ENCODE results near the gene MORC2. TPM values are rescaled to one million over a fixed set of nuclear protein-coding genes. Genes with fewer than 3 reads are reported as not detected.

MORC2 gene
- polyA plus RNA-seq, 1 donor (not counting 4 experiments of a cell fraction or from before 2014, with no cell fraction given) = 14.1 TPM

DNA sequence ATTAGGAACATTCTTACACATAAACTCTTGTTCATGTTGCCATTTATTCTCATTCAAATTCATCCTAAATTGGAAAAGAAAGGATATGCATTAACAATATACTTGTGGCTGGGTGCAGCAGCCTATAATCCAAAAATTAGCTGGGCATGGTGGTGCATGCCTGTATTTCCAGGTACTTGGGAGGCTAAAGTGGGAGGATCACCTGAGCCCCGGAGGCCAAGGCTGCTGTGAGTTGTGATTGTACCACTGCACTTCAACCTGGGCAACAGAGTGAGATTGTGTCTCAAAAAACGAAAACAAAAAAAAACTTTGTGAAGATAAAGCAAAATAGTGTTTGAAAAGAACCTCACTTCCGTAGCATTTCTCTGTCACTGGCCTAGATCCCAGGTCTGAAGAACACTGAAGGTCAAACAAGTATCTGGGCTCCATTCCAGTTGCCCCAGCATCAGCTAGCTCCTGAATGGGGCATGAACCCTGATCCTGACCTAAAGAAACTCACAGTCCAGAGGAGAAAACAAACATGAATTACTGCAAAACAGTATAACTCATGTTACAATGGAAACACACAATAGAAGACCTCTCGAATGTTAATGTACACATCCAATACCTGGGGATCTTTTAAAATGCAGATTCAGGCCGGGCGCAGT is 32.7 kb upstream of the MORC2 start:
- no peak overlapping the region for H2AFZ ChIP-seq (ENCODE audit: control insufficient read depth, low read length)
- no peaks in the 10 kb centered on the region for H3K36me3 ChIP-seq (ENCODE audit: control insufficient read depth in 2 of 2, extremely low read depth in 1 of 2, insufficient read depth in 2 of 2, low read length in 2 of 2)
- DNase-seq (ENCODE audit: low read depth, low spot score) = no peak
- no peaks in the 10 kb centered on the region for H3K79me2 ChIP-seq (ENCODE audit: control insufficient read depth, insufficient read depth, low read length)
- H3K9me3 ChIP-seq (ENCODE audit: control insufficient read depth, low read depth, low read length) = no peaks in the 10 kb centered on the region
- H3K9me1 ChIP-seq (ENCODE audit: control insufficient read depth, extremely low read depth, insufficient read depth, low read length) = no peaks in the 10 kb centered on the region
- H3K4me3 ChIP-seq (ENCODE audit: control insufficient read depth in 2 of 3, extremely low read depth in 1 of 3, insufficient read depth in 2 of 3, low read depth in 1 of 3, low read length in 3 of 3) = no peak overlapping the region
- FAIRE-seq = no peak
- dilution Hi-C loops (cut with MboI; ENCODE audit: extremely low pct_ligation_motif_present, low sequenced_read_pairs) = no loop called here
- H3K4me1 ChIP-seq (ENCODE audit: control insufficient read depth, extremely low read depth, insufficient read depth, low read length) = no peaks in the 10 kb centered on the region
- H3K27ac ChIP-seq (ENCODE audit: control insufficient read depth, insufficient read depth, low read length) = no peak overlapping the region
- H4K20me1 ChIP-seq (ENCODE audit: control insufficient read depth, extremely low read depth, insufficient read depth, low read length) = no peaks in the 10 kb centered on the region
- no peak overlapping the region for H3K9ac ChIP-seq (ENCODE audit: control insufficient read depth, extremely low read depth, insufficient read depth, low read length)
- TF ChIP-seq EZH2 (IDR thresholded peaks at IDR 0.05; ENCODE audit: low read length) = no peak
- TF ChIP-seq, protein P1, sequence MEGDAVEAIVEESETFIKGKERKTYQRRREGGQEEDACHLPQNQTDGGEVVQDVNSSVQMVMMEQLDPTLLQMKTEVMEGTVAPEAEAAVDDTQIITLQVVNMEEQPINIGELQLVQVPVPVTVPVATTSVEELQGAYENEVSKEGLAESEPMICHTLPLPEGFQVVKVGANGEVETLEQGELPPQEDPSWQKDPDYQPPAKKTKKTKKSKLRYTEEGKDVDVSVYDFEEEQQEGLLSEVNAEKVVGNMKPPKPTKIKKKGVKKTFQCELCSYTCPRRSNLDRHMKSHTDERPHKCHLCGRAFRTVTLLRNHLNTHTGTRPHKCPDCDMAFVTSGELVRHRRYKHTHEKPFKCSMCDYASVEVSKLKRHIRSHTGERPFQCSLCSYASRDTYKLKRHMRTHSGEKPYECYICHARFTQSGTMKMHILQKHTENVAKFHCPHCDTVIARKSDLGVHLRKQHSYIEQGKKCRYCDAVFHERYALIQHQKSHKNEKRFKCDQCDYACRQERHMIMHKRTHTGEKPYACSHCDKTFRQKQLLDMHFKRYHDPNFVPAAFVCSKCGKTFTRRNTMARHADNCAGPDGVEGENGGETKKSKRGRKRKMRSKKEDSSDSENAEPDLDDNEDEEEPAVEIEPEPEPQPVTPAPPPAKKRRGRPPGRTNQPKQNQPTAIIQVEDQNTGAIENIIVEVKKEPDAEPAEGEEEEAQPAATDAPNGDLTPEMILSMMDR (optimal IDR thresholded peaks at IDR 0.05 in 1 of 3, IDR thresholded peaks at IDR 0.05 in 1 of 3, conservative IDR thresholded peaks at IDR 0.05 in 1 of 3; ENCODE audit: extremely low read depth in 1 of 3, insufficient read depth in 2 of 3, low read length in 3 of 3) = no peak
- H3K4me2 ChIP-seq (ENCODE audit: control insufficient read depth, extremely low read depth, insufficient read depth, low read depth, low read length) = no peak overlapping the region
- no peaks in the 10 kb centered on the region for H3K27me3 ChIP-seq (ENCODE audit: control insufficient read depth, extremely low read depth, insufficient read depth, low read length)

DNA sequence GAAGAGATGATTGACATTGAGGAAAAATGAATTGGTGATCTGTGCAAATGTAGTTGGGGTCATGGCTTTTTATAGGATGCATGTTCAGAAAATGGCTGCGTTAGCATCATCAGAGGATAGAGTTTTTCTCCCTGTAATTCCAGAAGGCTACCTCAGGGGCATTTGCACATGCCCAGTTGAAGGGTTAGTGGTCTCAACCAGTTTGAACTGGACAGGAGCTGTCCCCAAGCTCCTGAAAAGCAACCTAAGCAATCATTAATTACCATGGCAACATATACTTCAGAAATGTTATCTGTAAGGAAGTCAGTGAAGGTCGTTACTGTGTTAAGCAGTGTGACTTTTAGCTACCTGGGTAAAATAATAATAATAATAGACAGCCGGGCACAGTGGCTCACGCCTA is 29.8 kb upstream of the MORC2 start:
- Histone ChIP-seq H3K79me2 (ENCODE audit: control insufficient read depth, insufficient read depth, low read length) (no peaks in the 10 kb centered on the region), H3K36me3 (ENCODE audit: control insufficient read depth in 2 of 2, extremely low read depth in 1 of 2, insufficient read depth in 2 of 2, low read length in 2 of 2) (no peaks in the 10 kb centered on the region), H3K27ac (ENCODE audit: control insufficient read depth, insufficient read depth, low read length) (no peak overlapping the region), H3K9ac (ENCODE audit: control insufficient read depth, extremely low read depth, insufficient read depth, low read length) (no peak overlapping the region), H3K9me3 (ENCODE audit: control insufficient read depth, low read depth, low read length) (no peaks in the 10 kb centered on the region), H2AFZ (ENCODE audit: control insufficient read depth, low read length) (no peak overlapping the region), H3K9me1 (ENCODE audit: control insufficient read depth, extremely low read depth, insufficient read depth, low read length) (no peaks in the 10 kb centered on the region), H3K4me3 (ENCODE audit: control insufficient read depth in 2 of 3, extremely low read depth in 1 of 3, insufficient read depth in 2 of 3, low read depth in 1 of 3, low read length in 3 of 3) (no peak overlapping the region), H3K4me2 (ENCODE audit: control insufficient read depth, extremely low read depth, insufficient read depth, low read depth, low read length) (no peak overlapping the region), H4K20me1 (ENCODE audit: control insufficient read depth, extremely low read depth, insufficient read depth, low read length) (no peaks in the 10 kb centered on the region), H3K4me1 (ENCODE audit: control insufficient read depth, extremely low read depth, insufficient read depth, low read length) (no peaks in the 10 kb centered on the region), H3K27me3 (ENCODE audit: control insufficient read depth, extremely low read depth, insufficient read depth, low read length) (no peaks in the 10 kb centered on the region)
- dilution Hi-C loops (cut with MboI; ENCODE audit: extremely low pct_ligation_motif_present, low sequenced_read_pairs) = no loop called here
- DNase-seq (ENCODE audit: low read depth, low spot score) = no peak
- no peak for FAIRE-seq
- no peak for TF ChIP-seq EZH2 (IDR thresholded peaks at IDR 0.05; ENCODE audit: low read length)
- TF ChIP-seq, protein P1 (optimal IDR thresholded peaks at IDR 0.05 in 1 of 3, IDR thresholded peaks at IDR 0.05 in 1 of 3, conservative IDR thresholded peaks at IDR 0.05 in 1 of 3; ENCODE audit: extremely low read depth in 1 of 3, insufficient read depth in 2 of 3, low read length in 3 of 3) = no peak
